ENCODE data around the gene DYNLRB1. TPM values are rescaled to one million over a fixed set of nuclear protein-coding genes. Genes with fewer than 3 reads are reported as not detected.
"Not testable (repeated sequence)": the region's sequence is repeated elsewhere in the genome, so short reads cannot be mapped to it uniquely, and the experiment has no call there.

Gene DYNLRB1
- total and polyA plus RNA-seq, 2 donors (not counting 1 experiment from before 2014, with no cell fraction given): 107 to 352 TPM

DNA sequence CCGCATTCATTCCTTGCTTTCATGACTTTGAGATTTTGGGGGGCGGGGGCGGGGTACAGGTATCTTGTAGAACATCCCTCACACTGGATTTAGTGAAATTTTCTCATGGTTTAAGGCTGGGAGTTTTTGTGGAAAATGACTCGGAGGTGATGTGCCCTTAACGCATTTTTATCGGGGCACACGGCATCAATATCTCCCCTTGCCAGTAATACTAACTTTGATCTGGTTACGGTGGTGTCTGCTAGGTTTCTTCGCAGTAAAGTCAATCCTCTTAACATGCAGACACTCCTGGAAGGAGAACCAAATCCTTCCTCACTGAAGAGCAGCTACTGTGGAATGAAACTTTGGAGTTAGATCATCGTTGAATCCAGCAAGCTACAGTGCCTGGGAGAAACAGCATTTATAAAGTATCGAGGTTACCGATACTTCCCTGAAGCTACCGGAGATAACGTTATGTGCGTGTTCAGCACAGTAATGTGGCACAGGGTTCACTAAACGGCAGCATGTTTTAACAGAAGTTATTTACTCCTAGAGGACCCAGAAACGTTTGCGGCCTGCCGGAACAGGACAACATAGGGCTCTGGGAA is 1.2 kb upstream of the DYNLRB1 start:
- Histone ChIP-seq H3K9ac (ENCODE audit: insufficient read depth, low read length) (no peak overlapping the region), H2AFZ (ENCODE audit: low read length) (no peak overlapping the region), H3K27ac (ENCODE audit: insufficient read depth, low read length) (peak overlapping the region; percentile 92), H3K9me3 (ENCODE audit: control insufficient read depth, insufficient read depth, low read depth, low read length) (no peaks in the 10 kb centered on the region), H3K36me3 (ENCODE audit: control insufficient read depth, insufficient read depth, low read length) (no peaks in the 10 kb centered on the region), H3K79me2 (ENCODE audit: control insufficient read depth, insufficient read depth, low read length) (peaks cover 34% of the 10 kb centered on the region), H3K4me1 (ENCODE audit: control insufficient read depth, extremely low read depth, insufficient read depth, low read length) (peaks cover 3% of the 10 kb centered on the region), H3K27me3 (ENCODE audit: control insufficient read depth, insufficient read depth, low read length) (no peaks in the 10 kb centered on the region), H3K4me2 (ENCODE audit: extremely low read depth, insufficient read depth, low read length) (peak overlapping the region; percentile 77), H4K20me1 (ENCODE audit: control insufficient read depth, extremely low read depth, insufficient read depth, low read length) (no peaks in the 10 kb centered on the region), H3K4me3 (replicated peaks in 1 of 4; ENCODE audit: control extremely low read depth in 1 of 4, insufficient read depth in 1 of 4, low read depth in 3 of 4, low read length in 4 of 4) (peak overlapping the region; percentile 63 to 74 (median 64))
- peak in 1 of 2 donors; percentile 44 for DNase-seq (ENCODE audit: low read depth in 2 of 2)
- TF ChIP-seq, protein P1, sequence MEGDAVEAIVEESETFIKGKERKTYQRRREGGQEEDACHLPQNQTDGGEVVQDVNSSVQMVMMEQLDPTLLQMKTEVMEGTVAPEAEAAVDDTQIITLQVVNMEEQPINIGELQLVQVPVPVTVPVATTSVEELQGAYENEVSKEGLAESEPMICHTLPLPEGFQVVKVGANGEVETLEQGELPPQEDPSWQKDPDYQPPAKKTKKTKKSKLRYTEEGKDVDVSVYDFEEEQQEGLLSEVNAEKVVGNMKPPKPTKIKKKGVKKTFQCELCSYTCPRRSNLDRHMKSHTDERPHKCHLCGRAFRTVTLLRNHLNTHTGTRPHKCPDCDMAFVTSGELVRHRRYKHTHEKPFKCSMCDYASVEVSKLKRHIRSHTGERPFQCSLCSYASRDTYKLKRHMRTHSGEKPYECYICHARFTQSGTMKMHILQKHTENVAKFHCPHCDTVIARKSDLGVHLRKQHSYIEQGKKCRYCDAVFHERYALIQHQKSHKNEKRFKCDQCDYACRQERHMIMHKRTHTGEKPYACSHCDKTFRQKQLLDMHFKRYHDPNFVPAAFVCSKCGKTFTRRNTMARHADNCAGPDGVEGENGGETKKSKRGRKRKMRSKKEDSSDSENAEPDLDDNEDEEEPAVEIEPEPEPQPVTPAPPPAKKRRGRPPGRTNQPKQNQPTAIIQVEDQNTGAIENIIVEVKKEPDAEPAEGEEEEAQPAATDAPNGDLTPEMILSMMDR (conservative IDR thresholded peaks at IDR 0.05 in 1 of 2, IDR thresholded peaks at IDR 0.05 in 1 of 2; ENCODE audit: low read depth in 1 of 2, low read length in 2 of 2): no peak

DNA sequence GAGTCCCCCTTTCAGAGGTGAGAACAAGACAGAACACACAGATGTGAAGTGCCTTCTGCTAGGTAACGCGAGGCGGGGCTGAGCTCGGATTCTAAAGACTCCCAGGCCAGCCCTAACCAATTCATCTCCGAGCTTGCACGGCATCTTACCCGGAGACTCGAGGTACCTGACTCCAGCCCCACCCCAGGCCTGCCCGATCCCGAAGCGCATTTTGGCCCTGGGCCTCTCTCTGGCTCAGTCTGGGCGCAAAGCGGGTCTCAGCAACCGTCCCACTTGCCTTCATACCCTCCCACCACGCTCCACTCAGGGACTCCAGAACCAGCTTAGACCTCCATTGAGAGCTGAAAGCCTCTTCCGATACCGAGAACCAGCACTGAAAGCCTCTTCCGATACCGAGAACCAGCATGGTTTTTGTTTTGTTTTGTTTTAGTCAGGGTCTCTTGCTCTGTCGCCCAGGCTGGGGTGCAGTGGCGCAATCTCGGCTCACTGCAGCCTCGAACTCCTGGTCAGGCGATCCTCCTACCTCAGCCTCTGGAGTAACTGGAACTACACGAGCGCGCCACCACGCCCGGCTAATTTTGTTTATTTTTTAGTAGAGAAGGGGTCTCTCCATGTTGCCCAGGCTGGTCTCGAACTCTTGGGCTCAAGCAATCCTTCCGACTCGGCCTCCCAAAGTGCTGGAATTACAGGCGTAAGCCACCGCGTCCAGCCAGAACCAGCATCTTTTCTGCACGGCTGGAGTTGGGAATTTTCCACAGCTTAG is 557 bp upstream of the DYNLRB1 start:
- Histone ChIP-seq H3K4me3 (replicated peaks in 1 of 4; ENCODE audit: control extremely low read depth in 1 of 4, insufficient read depth in 1 of 4, low read depth in 3 of 4, low read length in 4 of 4) (peak overlapping the region; percentile 63 to 74 (median 64)), H3K36me3 (ENCODE audit: control insufficient read depth, insufficient read depth, low read length) (no peaks in the 10 kb centered on the region), H3K9ac (ENCODE audit: insufficient read depth, low read length) (peak overlapping the region; percentile 96), H4K20me1 (ENCODE audit: control insufficient read depth, extremely low read depth, insufficient read depth, low read length) (no peaks in the 10 kb centered on the region), H3K27me3 (ENCODE audit: control insufficient read depth, insufficient read depth, low read length) (no peaks in the 10 kb centered on the region), H3K4me1 (ENCODE audit: control insufficient read depth, extremely low read depth, insufficient read depth, low read length) (peaks cover 3% of the 10 kb centered on the region), H3K79me2 (ENCODE audit: control insufficient read depth, insufficient read depth, low read length) (peaks cover 41% of the 10 kb centered on the region), H3K9me3 (ENCODE audit: control insufficient read depth, insufficient read depth, low read depth, low read length) (no peaks in the 10 kb centered on the region), H2AFZ (ENCODE audit: low read length) (no peak overlapping the region), H3K27ac (ENCODE audit: insufficient read depth, low read length) (peak overlapping the region; percentile 92), H3K4me2 (ENCODE audit: extremely low read depth, insufficient read depth, low read length) (peak overlapping the region; percentile 77)
- DNase-seq (ENCODE audit: low read depth in 2 of 2): peak in 1 of 2 donors; percentile 56
- TF ChIP-seq, protein P1 (conservative IDR thresholded peaks at IDR 0.05 in 1 of 2, IDR thresholded peaks at IDR 0.05 in 1 of 2; ENCODE audit: low read depth in 1 of 2, low read length in 2 of 2): no peak
- no peak for TF ChIP-seq EZH2 (IDR thresholded peaks at IDR 0.05; ENCODE audit: low read length, missing control alignments)

DNA sequence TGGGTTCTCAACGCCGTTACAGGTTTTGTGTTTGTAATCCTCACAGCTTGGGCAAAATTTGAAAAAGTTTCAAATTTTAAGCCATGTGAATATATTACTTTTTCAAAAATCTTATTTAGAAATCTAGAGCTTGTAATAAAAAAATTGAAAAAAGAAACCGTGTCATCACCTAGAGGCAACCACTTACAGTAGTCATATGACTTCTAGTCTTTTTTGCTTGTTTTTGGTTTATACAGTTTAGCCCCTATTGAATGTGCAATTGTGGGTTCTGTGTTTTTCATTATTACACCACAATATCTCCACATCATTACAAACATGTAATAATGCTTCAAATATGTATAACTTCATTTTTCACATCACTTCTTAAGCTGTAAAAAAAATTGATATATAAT is 888 bp downstream of the DYNLRB1 start:
- Histone ChIP-seq H3K4me3 (replicated peaks in 1 of 4; ENCODE audit: control extremely low read depth in 1 of 4, insufficient read depth in 1 of 4, low read depth in 3 of 4, low read length in 4 of 4) (peak overlapping the region; percentile 63 to 74 (median 64)), H3K27ac (ENCODE audit: insufficient read depth, low read length) (peak overlapping the region; percentile 92), H3K4me2 (ENCODE audit: extremely low read depth, insufficient read depth, low read length) (peak overlapping the region; percentile 73), H3K4me1 (ENCODE audit: control insufficient read depth, extremely low read depth, insufficient read depth, low read length) (peaks cover 6% of the 10 kb centered on the region), H3K36me3 (ENCODE audit: control insufficient read depth, insufficient read depth, low read length) (no peaks in the 10 kb centered on the region), H3K27me3 (ENCODE audit: control insufficient read depth, insufficient read depth, low read length) (no peaks in the 10 kb centered on the region), H4K20me1 (ENCODE audit: control insufficient read depth, extremely low read depth, insufficient read depth, low read length) (no peaks in the 10 kb centered on the region), H2AFZ (ENCODE audit: low read length) (no peak overlapping the region), H3K9me3 (ENCODE audit: control insufficient read depth, insufficient read depth, low read depth, low read length) (no peaks in the 10 kb centered on the region), H3K9ac (ENCODE audit: insufficient read depth, low read length) (peak overlapping the region; percentile 96), H3K79me2 (ENCODE audit: control insufficient read depth, insufficient read depth, low read length) (peaks cover 56% of the 10 kb centered on the region)
- peak in 1 of 2 donors; percentile 3 for DNase-seq (ENCODE audit: low read depth in 2 of 2)
- TF ChIP-seq, protein P1 (conservative IDR thresholded peaks at IDR 0.05 in 1 of 2, IDR thresholded peaks at IDR 0.05 in 1 of 2; ENCODE audit: low read depth in 1 of 2, low read length in 2 of 2): no peak
- no peak for TF ChIP-seq EZH2 (IDR thresholded peaks at IDR 0.05; ENCODE audit: low read length, missing control alignments)

DNA sequence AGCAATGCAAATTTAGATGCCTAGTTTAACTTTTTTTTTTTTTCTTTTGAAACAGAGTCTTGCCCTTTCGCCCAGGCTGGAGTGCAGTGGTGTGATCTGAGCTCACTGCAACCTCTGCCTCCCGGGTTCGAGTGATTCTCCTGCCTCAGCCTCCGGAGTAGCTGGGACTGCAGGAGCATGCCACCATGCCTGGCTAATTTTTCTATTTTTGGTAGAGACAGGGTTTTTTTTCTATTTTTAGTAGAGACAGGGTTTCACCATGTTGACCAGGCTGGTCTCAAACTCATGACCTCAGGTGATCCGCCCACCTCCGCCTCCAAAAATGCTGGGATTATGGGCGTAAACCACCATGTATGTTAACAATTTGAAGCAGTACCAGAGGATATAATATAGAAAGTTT is 2.6 kb downstream of the DYNLRB1 start:
- not testable (repeated sequence) for H3K27ac ChIP-seq (ENCODE audit: insufficient read depth, low read length); H4K20me1 ChIP-seq (ENCODE audit: control insufficient read depth, extremely low read depth, insufficient read depth, low read length); H3K9me3 ChIP-seq (ENCODE audit: control insufficient read depth, insufficient read depth, low read depth, low read length); H3K4me3 ChIP-seq (replicated peaks in 1 of 4; ENCODE audit: control extremely low read depth in 1 of 4, insufficient read depth in 1 of 4, low read depth in 3 of 4, low read length in 4 of 4); DNase-seq (ENCODE audit: low read depth in 2 of 2); H3K36me3 ChIP-seq (ENCODE audit: control insufficient read depth, insufficient read depth, low read length); H3K27me3 ChIP-seq (ENCODE audit: control insufficient read depth, insufficient read depth, low read length); H3K4me2 ChIP-seq (ENCODE audit: extremely low read depth, insufficient read depth, low read length); H2AFZ ChIP-seq (ENCODE audit: low read length); H3K9ac ChIP-seq (ENCODE audit: insufficient read depth, low read length)
- Histone ChIP-seq H3K4me1 (ENCODE audit: control insufficient read depth, extremely low read depth, insufficient read depth, low read length) (peaks cover 20% of the 10 kb centered on the region), H3K79me2 (ENCODE audit: control insufficient read depth, insufficient read depth, low read length) (peaks cover 63% of the 10 kb centered on the region)

Data from fibroblast of lung (primary cell).